HL-60 (cell line): Measurements from ENCODE around the gene PTPRD.

Experiments
- DNase-seq, 2 experiments: peaks; one replicate each; pipeline ENCODE4 v3.0.0-alpha.2; 2010 to 2020; ENCODE audit warnings: low read depth in 1 of 2, low spot score in 1 of 2
- H3K27ac ChIP-seq: fragments of 250-450 bp; sonication (Bioruptor Pico); replicated peaks from 2 replicates; pipeline ENCODE4 v1.5.1; 2020; ENCODE audit warnings: mild to moderate bottlenecking, moderate library complexity
- H3K27me3 ChIP-seq: fragments of 250-450 bp; sonication (Bioruptor Pico); 2 replicates; pipeline ENCODE4 v1.5.1; 2021; ENCODE audit warnings: mild to moderate bottlenecking, moderate library complexity; ENCODE audit not compliant: insufficient read depth, poor library complexity, severe bottlenecking
- H3K4me3 ChIP-seq: replicated peaks from 2 replicates; pipeline ENCODE4 v1.5.1; 2011; ENCODE audit warnings: mild to moderate bottlenecking, control low read depth, low read length; ENCODE audit not compliant: insufficient read depth
- CTCF ChIP-seq: IDR thresholded peaks from one replicate; pipeline ENCODE4 v1.5.1; 2011; ENCODE audit warnings: low read length, control low read depth, inconsistent platforms; ENCODE audit not compliant: insufficient read depth
- GABPA ChIP-seq: IDR thresholded peaks from 2 replicates; pipeline ENCODE4 v1.6.1; 2012; ENCODE audit warnings: low read depth
- POLR2AphosphoS5 ChIP-seq: IDR thresholded peaks from 2 replicates; pipeline ENCODE4 v1.6.1; 2012; ENCODE audit warnings: low read depth
- REST ChIP-seq: IDR thresholded peaks from 2 replicates; pipeline ENCODE4 v1.6.1; 2012; ENCODE audit warnings: low read depth; ENCODE audit not compliant: insufficient replicate concordance
- SPI1 ChIP-seq: IDR thresholded peaks from 2 replicates; pipeline ENCODE4 v1.6.1; 2012; ENCODE audit warnings: low read depth, mild to moderate bottlenecking, borderline replicate concordance

PTPRD gene

GRCh38 chr9:9177081-9177480, 1435.7 kb downstream of the PTPRD start:
- TF ChIP-seq REST (no peak), SPI1 (no peak), CTCF (no peak), GABPA (no peak), POLR2AphosphoS5 (no peak)
- no peak for DNase-seq
- Histone ChIP-seq H3K4me3 (no peak overlapping the region), H3K27ac (no peak overlapping the region), H3K27me3 (no peaks in the 10 kb centered on the region)

- no peak for TF ChIP-seq CTCF
- no peak for TF ChIP-seq REST
- TF ChIP-seq GABPA, result no peak
- TF ChIP-seq SPI1, result no peak
- TF ChIP-seq POLR2AphosphoS5, result no peak
- Histone ChIP-seq H3K27me3 (no peaks in the 10 kb centered on the region), H3K27ac (no peak overlapping the region), H3K4me3 (no peak overlapping the region)
- no peak for DNase-seq
Observed at GRCh38 chr9:9174358-9174757, 1438.4 kb downstream of the PTPRD start.

- DNase-seq, result no peak
- Histone ChIP-seq H3K27ac (no peak overlapping the region), H3K27me3 (no peaks in the 10 kb centered on the region), H3K4me3 (no peak overlapping the region)
- TF ChIP-seq REST (no peak), GABPA (no peak), POLR2AphosphoS5 (no peak), SPI1 (no peak), CTCF (no peak)
Observed at GRCh38 chr9:9173264-9173663, 1439.5 kb downstream of the PTPRD start.
